IPS-NIHi7 (cell line): ENCODE results near the gene CD28.
"Not testable (repeated sequence)": the region's sequence is repeated elsewhere in the genome, so short reads cannot be mapped to it uniquely, and the experiment has no call there.

Experiments used
- DNase-seq: peaks from one replicate; pipeline ENCODE4 v3.0.0; 2012; ENCODE audit warnings: mixed read lengths; ENCODE audit errors: extremely low spot score

Gene CD28

DNA sequence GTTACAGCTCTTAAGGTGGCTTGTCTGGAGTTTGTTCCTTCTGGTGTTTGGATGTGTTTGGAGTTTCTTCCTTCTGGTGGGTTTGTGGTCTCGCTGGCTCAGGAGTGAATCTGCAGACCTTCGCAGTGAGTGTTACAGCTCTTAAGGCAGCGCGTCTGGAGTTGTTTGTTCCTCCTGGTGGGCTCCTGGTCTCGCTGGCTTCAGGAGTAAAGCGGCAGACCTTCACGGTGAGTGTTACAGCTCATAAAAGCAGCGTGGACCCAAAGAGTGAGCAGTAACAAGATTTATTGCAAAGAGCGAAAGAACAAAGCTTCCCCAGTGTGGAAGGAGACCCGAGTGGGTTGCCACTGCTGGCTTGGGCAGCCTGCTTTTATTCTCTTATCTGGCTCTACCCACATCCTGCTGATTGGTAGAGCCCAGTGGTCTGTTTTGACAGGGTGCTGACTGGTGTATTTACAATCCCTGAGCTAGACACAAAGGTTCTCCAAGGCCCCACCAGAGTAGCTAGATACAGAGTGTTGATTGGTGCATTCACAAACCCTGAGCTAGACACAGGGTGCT lies 78.4 kb downstream of the CD28 start:
- not testable (repeated sequence) for DNase-seq

DNA sequence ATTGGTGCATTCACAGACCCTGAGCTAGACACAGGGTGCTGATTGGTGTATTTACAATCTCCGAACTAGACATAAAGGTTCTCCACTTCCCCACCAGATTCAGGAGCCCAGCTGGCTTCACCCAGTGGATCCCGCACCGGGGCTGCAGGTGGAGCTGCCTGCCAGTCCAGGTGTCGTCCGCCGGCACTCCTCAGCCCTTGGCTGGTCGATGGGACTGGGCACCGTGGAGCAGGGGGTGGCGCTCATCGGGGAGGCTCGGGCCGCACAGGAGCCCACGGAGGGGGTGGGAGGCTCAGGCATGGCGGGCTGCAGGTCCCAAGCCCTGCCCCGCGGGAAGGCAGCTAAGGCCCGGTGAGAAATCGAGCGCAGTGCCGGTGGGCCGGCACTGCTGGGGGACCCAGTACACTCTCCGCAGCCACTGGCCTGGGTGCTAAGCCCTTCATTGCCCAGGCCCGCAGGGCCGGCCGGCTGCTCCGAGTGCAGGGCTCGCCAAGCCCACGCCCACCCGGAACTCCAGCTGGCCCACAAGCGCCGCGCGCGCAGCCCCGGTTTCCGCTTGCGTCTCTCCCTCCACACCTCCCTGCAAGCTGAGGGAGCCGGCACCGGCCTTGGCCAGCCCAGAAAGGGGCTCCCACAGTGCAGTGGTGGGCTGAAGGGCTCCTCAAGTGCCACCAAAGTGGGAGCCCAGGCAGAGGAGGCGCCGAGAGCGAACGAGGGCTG lies 79.1 kb downstream of the CD28 start:
- not testable (repeated sequence) for DNase-seq

DNA sequence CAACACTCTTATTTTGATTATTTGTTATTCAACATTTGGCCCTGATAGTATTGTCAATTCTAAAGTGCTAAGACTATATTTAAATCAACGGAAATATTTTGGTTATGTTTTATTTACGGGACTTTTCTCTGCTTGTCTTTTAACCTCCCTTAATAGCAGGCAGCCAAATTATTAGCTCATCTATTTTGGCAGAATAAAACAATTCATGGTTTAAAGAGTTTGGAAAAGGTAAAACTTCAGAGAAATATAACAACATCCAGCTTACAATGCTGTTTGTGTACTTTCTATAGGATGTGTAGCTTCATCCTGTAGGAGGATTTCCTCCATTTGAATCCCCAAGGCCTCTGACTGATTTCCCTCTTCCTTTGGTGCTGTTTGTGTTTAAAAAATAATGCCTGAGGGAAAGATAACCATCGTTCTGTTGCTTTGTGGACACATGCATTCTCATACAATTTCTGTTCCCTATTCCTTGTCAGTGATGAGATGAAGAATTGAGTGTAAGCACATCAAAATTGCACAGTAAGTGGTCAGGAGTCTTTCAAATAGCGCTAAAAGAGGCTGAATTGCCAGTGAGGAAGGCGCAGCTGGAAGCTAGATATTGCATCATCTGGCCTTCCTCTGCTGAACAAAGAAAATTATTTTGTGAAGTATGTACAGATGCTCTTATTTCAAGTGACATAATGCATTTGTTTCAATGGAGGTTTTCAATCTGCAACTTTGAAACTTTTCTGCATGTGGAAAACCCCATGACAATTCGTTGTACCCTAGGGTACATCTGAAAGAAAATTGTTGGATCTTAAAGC lies 80.3 kb downstream of the CD28 start:
- no peak for DNase-seq

DNA sequence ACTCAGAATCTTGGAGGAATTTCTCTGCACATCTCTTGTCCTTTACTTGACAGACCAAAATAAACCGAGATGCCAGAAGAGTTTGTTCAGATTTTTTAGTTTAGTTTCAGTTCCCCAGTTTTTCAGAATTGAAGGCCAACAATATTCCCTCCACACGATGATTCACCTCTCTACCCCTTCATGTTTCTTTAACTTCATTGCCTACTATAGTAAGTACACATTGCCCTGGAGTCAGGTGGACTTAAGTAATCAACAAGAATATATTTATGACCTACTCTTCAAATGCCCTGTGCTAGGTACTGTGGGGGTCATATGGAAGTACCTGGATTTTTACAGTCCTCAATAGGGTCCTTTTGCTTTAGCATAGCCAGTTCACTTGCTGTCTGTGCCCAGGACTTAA lies 81.5 kb downstream of the CD28 start:
- no peak for DNase-seq
